ENCODE results near the gene KSR1. TPM values are rescaled to one million over a fixed set of nuclear protein-coding genes. Genes with fewer than 3 reads are reported as not detected.
"Not testable (repeated sequence)": the region's sequence is repeated elsewhere in the genome, so short reads cannot be mapped to it uniquely, and the experiment has no call there.

The KSR1 gene
- total RNA-seq, 1 donor from 2014 or later, result 12.6 TPM

DNA sequence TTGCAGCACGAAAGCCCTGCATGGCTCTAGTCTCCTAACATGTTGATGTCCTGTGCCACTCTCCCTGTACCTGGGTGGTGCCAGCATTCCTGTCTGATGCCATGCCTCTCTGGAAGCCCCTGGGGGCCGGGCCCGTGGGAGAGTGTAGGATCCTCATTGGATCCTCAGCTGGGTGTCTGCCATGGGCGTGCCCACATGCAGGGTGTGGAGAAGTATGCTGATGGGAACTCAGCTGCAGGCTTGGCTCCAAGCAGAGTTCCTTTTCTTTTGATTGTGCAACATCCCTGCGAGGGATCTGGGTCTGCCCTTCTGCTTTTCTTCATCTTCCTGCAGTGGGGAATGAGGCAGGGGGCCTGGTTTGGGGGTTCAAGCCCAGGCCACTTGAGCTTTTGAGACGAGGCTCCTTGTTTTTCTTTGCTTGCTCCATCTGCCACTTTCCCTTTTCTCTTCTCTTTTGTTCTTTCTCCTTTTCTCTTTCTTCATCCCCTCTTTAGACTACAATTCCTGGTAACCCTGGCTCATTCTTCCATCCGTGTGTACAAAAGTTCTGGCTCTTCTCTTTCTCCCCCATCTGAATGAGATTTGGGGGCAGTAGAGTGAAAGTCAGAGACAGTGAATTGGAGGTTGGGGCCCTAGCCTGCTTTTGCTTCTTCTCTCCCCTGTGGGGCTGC is 32.9 kb downstream of the KSR1 start:
- peak in 1 of 2 donors; percentile 47 for DNase-seq (ENCODE audit: low spot score in 2 of 2)
- FAIRE-seq, result no peak

DNA sequence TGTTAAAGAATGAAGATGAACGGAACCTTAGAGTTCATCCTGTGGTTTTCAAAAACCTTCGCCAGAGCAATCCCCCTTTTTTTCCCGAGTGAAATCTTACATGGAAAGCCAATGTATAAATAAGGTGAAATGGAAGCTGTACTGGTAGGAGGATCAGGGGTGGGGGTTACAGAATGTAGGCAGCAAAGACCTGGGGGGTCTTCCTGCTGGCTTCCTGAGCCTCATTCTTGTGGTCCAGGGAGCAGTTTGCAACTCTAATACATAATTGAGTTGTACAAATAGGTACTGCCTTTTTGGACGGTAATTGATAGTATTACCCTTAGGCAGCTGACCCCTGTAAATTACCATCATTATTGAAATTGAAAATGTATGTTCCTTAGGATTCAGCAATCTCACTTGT is 34.1 kb downstream of the KSR1 start:
- no peak for FAIRE-seq
- no peak for DNase-seq (ENCODE audit: low spot score in 2 of 2)

DNA sequence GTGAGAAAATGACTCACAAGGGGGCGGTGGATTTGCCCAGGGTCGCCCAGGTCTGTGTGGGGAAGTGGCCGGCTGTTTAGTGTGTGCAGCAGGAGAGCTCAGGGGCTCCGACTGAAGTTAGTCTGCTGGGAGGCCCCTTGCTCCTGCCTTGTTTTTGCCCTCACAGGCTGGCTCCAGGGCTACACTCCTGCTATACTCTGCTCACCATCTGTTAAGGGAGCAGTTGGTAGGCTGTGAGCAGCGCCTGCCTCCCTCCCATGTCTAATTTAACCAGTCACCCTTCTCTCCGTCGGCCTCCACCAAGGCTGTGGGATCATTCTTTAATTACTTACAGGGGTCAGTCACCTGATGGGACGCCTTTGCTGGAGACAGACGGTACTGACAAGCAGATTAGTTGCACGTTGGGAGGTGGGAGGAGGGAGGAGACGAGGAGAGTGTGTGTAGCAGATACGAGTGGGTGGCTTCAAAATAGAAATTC is 35.5 kb downstream of the KSR1 start:
- no peak for FAIRE-seq
- DNase-seq (ENCODE audit: low spot score in 2 of 2), result no peak

DNA sequence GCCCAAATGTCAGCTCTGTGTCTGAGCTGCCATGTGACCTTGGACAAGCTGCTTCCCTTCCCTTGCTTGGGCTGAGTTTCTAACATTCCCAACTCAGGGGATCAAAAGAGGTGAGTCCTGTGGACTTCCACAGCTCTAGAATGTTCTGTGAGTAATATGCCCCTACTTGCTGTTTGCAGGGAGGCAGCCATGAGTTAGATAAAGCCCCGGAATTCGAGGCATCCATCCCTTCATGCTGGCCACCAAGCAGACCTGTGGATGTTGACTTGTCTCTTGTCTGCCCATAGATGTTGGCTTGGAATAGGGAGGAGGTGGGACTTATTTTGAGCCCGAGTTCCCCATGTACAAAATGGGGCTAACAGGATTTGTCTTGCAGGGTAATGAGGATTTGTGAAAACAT is 36.2 kb downstream of the KSR1 start:
- DNase-seq (ENCODE audit: low spot score in 2 of 2), result no peak
- no peak for FAIRE-seq

DNA sequence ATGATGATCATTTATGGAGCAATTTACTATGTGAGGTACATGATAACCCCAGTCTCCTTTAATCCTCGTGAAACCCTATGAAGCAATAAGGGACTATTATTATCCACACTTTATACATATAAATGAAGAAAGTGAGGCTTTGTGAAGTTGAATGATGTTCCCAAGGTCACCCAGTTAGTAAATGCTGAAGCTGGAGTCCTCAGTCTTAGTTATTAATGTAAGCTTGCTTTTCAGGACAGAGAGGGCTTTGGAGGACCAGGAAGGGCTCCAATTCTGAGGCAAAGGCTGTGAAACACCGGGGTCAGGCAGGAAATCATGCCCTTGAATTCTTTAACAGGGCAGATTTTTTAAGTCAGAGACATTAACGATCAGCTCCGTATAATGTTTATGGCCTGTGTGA is 36.8 kb downstream of the KSR1 start:
- FAIRE-seq, result no peak
- DNase-seq (ENCODE audit: low spot score in 2 of 2), result no peak

DNA sequence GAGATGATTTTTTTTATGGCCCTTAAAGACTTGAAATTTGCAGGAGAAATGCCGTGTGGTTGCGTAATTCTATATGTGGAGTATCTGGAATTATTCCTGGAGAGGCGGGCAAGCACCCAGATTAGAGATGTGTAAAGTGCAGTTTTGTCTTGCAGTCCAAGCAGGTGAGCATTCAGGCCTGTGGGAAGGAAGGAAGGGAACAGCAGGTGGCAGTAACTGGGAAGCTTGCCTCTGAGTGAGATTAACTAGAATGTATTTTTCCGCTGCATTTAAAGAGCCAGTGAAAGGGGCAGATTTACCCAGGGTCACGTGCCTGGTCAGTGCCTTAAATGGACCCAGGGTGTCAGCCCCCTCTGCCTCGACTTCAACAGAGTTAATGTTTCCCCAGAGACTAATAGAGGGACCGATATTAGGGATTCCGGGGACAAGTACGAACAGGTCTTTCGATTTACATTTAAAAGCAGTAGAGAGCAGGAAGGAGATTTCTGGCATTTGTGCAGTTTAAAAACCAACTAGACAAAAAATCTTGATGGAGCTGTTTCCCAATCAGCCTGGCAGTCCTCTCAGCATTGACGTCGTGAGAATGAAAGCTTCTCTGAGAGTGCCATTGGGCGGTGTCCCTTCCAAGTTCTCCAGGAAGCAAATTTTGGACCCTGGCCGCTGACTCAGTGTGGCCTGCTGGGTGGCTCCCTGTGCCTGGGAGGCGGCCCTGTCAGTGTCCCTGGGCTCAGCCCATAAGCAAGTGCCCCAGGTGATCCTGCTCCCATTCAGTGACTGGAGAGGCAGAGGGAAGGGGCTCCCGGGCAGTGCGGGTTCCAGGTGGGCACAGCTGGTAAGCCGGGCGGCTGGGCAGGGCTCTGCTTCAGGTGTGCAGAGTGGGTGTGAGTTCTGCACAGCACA is 38.2 kb downstream of the KSR1 start:
- DNase-seq (ENCODE audit: low spot score in 2 of 2) (peak; percentile 28 to 48), FAIRE-seq (no peak)

DNA sequence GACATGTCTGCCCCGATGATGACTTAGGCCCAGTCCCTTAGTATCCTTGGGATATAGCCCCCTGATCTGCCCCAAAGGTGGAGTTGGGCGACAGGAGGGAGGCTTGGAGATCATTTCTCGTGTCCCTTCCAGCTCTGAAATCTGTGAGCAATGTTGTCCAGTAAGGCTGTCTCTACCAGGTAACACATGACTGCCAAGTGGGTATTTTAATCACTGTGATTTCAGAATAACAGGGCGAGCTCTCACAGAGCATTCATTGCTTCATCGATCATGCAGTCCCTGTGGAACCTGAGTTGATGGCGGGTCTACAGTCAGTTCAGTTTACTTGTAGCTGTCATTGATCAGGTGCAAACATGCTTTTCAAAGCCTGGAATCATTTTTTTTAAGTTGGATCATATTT is 39.2 kb downstream of the KSR1 start:
- DNase-seq (ENCODE audit: low spot score in 2 of 2) (no peak), FAIRE-seq (no peak)

DNA sequence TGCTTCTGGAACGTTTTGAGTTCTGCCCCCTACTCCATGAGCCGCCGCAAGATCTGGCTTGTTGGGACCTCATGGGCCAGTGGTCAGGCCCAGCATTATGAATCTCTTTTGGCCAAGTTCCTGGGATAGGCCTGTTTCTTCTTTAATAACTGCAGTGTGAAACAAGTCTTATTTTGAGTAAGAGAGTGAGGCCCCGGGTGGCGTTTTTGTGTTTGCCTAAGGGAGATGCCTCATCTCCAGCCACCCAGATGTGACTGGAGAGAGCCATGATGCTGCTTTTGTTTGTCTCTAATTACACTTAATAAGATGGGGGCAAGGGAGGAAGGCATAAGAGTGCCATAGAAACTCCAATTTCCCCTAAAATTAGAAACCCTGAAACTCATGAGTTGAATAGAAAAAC is 39.8 kb downstream of the KSR1 start:
- FAIRE-seq (no peak), DNase-seq (ENCODE audit: low spot score in 2 of 2) (no peak)

DNA sequence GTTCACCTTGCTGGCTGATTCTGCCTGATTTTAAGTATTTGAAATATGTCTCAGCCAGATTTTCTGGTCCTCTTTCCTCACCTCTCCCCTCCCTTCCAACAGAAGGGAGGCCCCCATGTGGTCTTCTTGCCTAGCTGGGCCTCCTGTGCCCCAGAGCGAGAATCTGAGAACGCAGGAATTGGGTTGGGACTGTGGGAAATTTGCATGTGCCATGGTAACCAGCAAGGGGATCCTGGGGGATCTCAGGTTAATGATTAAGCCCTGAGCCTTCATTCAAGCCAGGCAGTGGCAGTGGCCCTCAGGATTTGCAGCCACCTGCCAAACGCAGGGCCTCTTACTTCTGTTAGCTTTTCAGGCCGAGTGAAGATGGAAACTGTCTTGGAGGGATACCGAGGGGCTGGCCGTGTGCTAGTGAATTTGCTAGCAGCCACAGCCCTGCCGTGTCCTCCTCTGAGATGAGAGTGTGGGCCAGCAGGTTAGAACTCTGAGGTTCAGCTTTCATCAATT is 40.2 kb downstream of the KSR1 start:
- no peak for DNase-seq (ENCODE audit: low spot score in 2 of 2)
- no peak for FAIRE-seq

DNA sequence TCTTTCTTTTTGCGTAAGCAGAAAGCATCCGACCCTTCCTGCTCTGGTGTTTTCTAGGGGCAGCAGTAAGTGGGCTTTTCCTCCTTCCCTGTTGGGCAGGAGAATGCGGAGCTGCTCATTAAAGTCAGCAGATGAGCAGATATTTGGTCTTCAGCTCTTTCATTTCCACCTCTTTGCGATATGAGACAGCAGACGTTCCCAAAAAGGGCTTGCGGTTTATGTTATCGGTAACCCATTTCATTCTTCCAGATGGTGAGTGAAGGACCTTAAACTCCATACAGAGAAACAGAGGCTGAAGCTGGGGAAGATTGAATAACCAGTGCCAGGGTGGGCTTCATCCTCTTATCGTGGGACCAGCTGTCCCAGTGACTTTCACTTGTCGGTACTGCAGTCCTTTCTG is 40.7 kb downstream of the KSR1 start:
- DNase-seq (ENCODE audit: low spot score in 2 of 2) (no peak), FAIRE-seq (no peak)

DNA sequence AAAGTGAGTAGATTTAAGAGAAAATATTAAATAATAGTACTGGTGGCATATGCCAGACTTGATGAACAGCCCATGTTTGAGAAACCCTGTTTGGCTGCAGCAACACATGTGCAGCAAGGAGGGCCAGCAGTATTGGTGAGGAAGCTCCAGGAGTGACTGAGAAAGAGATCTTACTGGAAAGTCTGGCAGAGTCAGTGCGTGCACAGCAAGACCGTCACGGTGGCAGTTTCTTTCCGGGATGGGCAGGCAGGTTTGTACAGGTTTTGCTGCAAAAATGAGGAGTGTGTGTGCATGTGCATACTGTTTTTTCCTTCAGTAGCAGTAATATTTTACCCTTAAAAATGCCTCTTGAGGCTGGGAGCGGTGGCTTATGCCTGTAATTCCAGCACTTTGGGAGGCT is 41.4 kb downstream of the KSR1 start:
- no peak for DNase-seq (ENCODE audit: low spot score in 2 of 2)

DNA sequence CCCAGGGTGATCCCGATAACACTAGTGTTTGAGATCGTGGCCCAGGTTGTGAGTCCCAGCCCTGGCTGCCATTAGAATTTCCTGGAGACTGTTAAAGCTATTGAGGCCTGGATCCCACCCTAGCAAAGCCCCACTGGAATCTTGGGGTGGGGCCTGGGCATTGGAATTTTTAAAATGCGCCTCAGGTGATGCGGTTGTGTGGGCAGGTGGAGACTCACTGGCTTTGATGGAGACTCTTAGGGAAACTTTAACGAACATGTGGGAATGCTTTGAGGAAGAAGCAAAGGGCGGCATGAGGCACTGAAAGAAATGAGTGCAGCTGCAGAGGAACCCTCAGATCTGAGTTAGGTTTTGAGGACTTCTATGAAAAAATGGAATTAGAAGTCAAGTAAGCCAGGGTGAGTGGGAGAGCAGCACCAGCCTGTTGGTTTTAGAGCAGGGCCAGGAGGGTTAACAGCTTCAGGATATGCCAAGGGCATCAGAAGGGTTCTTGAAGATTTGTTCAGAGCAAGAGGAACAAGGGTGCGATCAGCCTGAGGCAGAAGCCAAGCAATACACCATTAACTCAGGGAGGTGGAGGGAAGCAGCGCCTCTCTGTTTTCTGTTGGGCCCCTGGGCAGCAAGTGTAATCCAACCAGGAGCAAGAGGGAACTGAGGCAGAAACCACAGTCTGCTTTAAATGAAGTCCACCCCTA is 42.5 kb downstream of the KSR1 start:
- DNase-seq (ENCODE audit: low spot score in 2 of 2) (no peak), FAIRE-seq (no peak)

More for the DNA sequence above, 41.4 kb downstream of the KSR1 start:
- FAIRE-seq, result no peak

DNA sequence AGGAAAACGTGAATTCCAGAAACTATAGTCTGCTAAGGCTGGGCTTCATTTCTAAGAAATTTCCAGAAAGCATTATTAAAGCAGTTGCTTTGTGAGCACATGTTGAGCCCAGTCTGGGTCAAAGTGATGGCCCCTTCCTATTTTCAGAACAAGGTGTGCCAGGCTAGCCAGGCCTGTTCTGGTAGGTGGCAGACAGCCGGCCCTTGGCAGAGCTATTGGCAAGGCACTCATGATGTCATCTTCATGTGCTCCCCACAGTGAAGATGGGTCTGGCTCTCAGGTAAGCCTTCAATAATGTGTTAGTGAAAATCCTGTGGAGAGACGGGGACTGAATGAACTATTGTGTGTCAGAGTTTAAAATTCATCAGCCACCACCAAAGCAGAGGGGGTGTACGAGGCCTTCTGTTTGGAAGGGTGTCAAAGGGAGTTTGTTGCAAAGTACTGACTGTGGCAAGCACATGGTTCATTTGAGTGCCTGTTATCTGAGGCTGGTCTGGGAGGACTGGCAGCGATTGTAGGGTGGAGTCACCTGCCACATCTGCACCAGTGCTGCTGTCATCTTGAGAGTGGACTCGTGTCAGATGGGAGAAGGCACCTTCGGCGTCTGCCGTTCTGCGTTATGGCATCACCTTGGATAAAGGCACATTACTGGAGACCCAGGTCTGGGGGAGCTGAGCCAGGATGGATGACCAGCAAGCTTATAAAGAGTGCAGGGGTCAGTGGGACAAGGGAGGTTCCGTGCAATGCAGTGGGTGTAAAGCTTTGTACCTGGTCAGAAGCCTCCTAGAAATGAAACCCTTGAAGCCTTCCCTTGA is 43.4 kb downstream of the KSR1 start:
- DNase-seq (ENCODE audit: low spot score in 2 of 2) (no peak), FAIRE-seq (no peak)

DNA sequence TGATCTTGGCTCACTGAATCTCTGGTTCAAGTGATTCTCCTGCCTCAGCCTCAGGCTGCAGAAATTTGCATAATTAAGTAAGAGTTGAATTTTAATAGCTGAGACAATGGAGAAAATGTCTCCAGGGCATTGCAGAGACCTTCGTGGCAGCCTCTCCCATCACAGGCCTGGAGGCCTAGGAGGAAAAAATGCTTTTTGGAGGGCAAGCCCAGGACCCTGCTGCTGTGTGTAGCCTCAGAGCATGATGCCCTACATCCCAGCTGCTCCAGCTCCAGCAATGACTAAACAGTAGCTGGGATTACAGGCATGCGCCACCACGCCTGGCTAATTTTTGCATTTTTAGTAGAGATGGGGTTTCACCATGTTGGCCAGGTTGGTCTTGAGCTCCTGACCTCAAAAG is 45.1 kb downstream of the KSR1 start:
- DNase-seq (ENCODE audit: low spot score in 2 of 2); FAIRE-seq: not testable (repeated sequence)

DNA sequence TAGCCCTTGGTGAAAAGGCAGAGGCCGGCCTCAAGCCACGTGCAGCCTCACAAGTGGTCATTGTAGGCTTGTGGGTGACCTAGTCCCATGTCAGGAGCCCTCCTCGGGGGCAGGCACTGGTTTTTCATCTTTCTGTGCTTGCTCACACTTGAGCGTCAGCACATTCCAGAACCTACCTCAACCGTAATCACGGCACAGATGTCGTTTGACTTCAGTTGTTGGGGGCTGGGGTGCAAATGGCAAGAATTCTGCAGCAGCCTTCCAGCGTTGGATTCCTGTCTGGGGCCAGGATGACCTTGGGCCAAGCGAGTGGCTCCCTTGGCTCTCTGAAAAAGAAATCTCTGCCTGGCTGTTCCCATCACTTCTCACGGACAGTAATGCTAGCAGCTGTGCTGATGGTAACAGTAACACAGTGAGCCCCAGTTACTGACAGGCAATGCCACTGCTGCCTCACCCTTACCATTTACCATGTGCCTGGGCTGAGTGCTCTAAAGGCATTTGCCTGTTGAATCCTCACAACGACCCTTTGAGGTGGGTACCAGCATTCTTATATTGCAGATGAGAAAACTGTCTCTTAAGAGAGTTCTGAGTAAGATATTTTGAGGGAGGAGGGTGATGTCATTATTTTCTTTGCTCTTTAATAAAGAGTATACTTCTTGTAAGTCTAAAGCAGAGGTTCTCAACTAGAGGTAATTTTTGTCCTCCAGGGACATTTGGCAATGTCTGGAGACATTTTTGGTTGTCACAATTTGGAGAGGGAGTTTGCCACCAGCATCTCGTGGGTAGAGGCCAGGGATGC is 46.5 kb downstream of the KSR1 start:
- no peak for DNase-seq (ENCODE audit: low spot score in 2 of 2)

DNA sequence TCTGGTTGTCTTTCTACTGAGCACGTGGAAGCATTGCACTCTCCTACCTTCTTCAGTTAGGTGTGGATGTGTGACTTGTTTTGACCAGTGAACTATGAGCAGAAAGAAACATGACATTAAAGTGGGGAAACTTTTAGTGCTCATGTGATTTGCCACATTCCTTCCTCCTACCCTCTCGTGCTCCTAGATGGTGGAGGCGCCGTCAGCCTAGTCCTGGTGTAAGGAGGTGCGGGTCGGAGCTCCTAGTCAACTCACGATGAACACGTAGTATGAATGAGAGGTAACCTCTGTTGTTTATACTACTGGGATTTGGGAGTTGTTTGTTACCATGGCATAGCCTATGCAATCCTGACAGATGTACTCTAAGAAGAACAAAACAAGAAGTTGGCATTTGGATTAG is 47.4 kb downstream of the KSR1 start:
- FAIRE-seq (no peak), DNase-seq (ENCODE audit: low spot score in 2 of 2) (no peak)

More for the DNA sequence above, 46.5 kb downstream of the KSR1 start:
- no peak for FAIRE-seq

DNA sequence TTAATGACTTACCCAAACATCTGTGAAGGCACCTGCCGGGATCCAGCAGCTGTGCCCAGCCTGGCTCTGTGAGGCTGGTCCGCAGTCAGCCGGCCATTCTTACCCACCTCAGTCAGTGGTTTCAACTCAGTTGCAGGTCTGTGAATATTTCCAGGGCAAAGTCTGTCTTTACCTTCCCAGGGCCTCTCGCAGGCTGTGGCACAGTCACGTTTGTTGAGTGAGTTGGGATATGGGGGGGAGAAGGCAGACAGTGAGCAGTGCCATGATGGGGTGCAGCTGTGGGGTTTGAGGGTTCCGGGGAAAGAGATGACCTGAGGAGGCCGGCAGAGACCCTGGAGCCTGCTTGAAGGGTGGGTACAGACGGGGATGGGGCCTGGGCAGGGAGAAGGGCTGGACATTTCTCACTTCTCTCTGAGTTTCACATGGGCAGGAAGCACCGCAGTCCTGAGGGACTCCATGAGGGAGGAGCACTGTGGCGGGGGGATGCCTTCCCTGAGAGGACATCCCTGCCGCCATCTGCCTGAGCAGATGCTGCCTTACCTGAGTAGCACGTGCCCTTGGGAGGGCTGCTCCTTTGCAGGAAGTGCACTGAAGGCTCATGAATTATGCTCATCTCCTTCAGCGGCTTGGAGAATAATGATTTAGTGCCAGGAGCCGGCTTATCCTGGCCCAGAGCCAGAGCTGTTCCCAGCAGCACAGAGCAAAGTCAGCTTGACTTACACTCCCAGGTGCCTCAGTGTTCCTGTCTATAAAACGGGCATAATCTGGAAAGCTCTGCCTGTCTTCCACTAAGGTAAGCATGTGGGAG is 48.1 kb downstream of the KSR1 start:
- no peak for DNase-seq (ENCODE audit: low spot score in 2 of 2)
- FAIRE-seq, result no peak

Data from frontal cortex (tissue), 4 donors.